HuH-7.5 (cell line): ENCODE measurements around the gene CALML6.
A peak's percentile ranks its signal among the peaks of the same experiment; 100 is the strongest.

ENCODE experiments used
- DNase-seq: peaks from one replicate; pipeline ENCODE4 v3.0.0; 2011; ENCODE audit warnings: low spot score

CALML6 gene

GRCh38 chr1:1911350-1912041, 3.6 kb upstream of the CALML6 start:
- no peak for DNase-seq

- DNase-seq: no peak
Measured at GRCh38 chr1:1914101-1914970, 724 bp upstream of the CALML6 start.

- DNase-seq: no peak
Measured at GRCh38 chr1:1915911-1916840, 1.1 kb downstream of the CALML6 start.

GRCh38 chr1:1916851-1917251, 1.8 kb downstream of the CALML6 start:
- DNase-seq: no peak

GRCh38 chr1:1917304-1917976, 2.4 kb downstream of the CALML6 start:
- no peak for DNase-seq

- DNase-seq: no peak
Measured at GRCh38 chr1:1917995-1918900, 3.2 kb downstream of the CALML6 start.

- DNase-seq: no peak
Measured at GRCh38 chr1:1918901-1919303, 3.8 kb downstream of the CALML6 start, which contains the start of gene TMEM52. TMEM52 (minus strand) TSS chr1:1919279; CDS start chr1:1919265, 14 bp downstream.

GRCh38 chr1:1919304-1920056, 4.4 kb downstream of the CALML6 start:
- peak; percentile 99 for DNase-seq

- no peak for DNase-seq
Measured at GRCh38 chr1:1920057-1920607, 5.1 kb downstream of the CALML6 start.

GRCh38 chr1:1920608-1921458, 5.8 kb downstream of the CALML6 start:
- DNase-seq: no peak

- DNase-seq: no peak
Measured at GRCh38 chr1:1921459-1921862, 6.4 kb downstream of the CALML6 start.

- DNase-seq: no peak
Measured at GRCh38 chr1:1921901-1922701, 7.0 kb downstream of the CALML6 start.

GRCh38 chr1:1922702-1922955, 7.6 kb downstream of the CALML6 start:
- DNase-seq: no peak

GRCh38 chr1:1922956-1923833, 8.1 kb downstream of the CALML6 start:
- peak; percentile 94 for DNase-seq

- DNase-seq: no peak
Measured at GRCh38 chr1:1924386-1924785, 9.3 kb downstream of the CALML6 start.

- DNase-seq: no peak
Measured at GRCh38 chr1:1924849-1925248, 9.8 kb downstream of the CALML6 start.
